Parathyroid adenoma (tissue), 2 donors: ENCODE data around the gene KRTAP6-2.

Source experiments
- H2AFZ ChIP-seq: fragments of 300-600 bp; sonication (generic); one replicate; pipeline ENCODE4 v1.7.0; 2017; ENCODE audit warnings: antibody characterized with exemption, mild to moderate bottlenecking
- H3K27ac ChIP-seq: fragments of 300-600 bp; sonication (generic); one replicate; pipeline ENCODE4 v1.7.0; 2017
- H3K27me3 ChIP-seq: fragments of 300-600 bp; sonication (generic); one replicate; pipeline ENCODE4 v1.7.0; 2017; ENCODE audit warnings: low read length; ENCODE audit not compliant: control insufficient read depth, insufficient read depth
- H3K36me3 ChIP-seq: fragments of 300-600 bp; sonication (generic); one replicate; pipeline ENCODE4 v1.7.0; 2017; ENCODE audit warnings: low read length; ENCODE audit not compliant: control insufficient read depth, insufficient read depth
- H3K4me1 ChIP-seq: fragments of 300-600 bp; sonication (generic); one replicate; pipeline ENCODE4 v1.7.0; 2017; ENCODE audit warnings: control low read depth
- H3K4me2 ChIP-seq: fragments of 300-600 bp; sonication (generic); one replicate; pipeline ENCODE4 v1.7.0; 2017; ENCODE audit warnings: low read length
- H3K4me3 ChIP-seq: fragments of 300-600 bp; sonication (generic); one replicate; pipeline ENCODE4 v1.7.0; 2017; ENCODE audit warnings: low read depth, low read length
- H3K79me2 ChIP-seq: fragments of 300-600 bp; sonication (generic); one replicate; pipeline ENCODE4 v1.7.0; 2017; ENCODE audit warnings: control low read depth
- H3K9ac ChIP-seq: fragments of 300-600 bp; sonication (generic); one replicate; pipeline ENCODE4 v1.7.0; 2017; ENCODE audit warnings: mild to moderate bottlenecking
- H3K9me3 ChIP-seq: fragments of 300-600 bp; sonication (generic); one replicate; pipeline ENCODE4 v1.7.0; 2017; ENCODE audit warnings: low read length; ENCODE audit not compliant: control insufficient read depth
- TF ChIP-seq, protein P1 (sequence below): fragments of 300-600 bp; sonication (generic); IDR thresholded peaks from one replicate; pipeline ENCODE4 v1.7.0; 2017; ENCODE audit warnings: antibody characterized with exemption, mild to moderate bottlenecking
- donor health status: primary hyperparathyroidism.

Gene KRTAP6-2, protein sequence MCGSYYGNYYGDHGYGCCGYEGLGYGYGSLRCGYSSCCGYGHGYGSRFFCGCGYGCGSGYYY

DNA sequence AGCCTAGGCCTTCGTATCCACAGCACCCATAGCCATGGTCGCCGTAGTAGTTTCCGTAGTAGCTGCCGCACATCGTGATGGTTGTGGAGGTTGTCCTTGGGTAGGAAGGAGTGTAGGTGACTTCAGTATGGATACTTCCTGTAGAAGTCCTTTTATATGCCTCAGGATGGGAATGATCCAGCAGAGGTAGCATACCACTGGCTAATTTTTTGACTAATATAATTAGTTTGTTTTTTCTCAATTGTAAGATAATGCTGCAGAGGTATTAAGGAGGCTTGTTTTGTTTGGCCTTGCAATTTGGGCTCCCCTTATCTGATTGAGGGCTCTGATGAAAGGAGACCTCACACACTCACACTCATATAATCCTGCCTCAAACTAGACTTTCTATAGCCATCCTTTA, at the start of gene KRTAP6-2:
KRTAP6-2 (minus strand) TSS at position 101 of the 400 bp plus-strand sequence; CDS start at position 73, 28 bp downstream.
- TF ChIP-seq, protein P1, sequence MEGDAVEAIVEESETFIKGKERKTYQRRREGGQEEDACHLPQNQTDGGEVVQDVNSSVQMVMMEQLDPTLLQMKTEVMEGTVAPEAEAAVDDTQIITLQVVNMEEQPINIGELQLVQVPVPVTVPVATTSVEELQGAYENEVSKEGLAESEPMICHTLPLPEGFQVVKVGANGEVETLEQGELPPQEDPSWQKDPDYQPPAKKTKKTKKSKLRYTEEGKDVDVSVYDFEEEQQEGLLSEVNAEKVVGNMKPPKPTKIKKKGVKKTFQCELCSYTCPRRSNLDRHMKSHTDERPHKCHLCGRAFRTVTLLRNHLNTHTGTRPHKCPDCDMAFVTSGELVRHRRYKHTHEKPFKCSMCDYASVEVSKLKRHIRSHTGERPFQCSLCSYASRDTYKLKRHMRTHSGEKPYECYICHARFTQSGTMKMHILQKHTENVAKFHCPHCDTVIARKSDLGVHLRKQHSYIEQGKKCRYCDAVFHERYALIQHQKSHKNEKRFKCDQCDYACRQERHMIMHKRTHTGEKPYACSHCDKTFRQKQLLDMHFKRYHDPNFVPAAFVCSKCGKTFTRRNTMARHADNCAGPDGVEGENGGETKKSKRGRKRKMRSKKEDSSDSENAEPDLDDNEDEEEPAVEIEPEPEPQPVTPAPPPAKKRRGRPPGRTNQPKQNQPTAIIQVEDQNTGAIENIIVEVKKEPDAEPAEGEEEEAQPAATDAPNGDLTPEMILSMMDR, result no peak
- Histone ChIP-seq H3K4me1 (no peaks in the 10 kb centered on the region), H3K27ac (no peak within 1 kb of the TSS), H3K79me2 (no peaks in the 10 kb centered on the region), H3K27me3 (no peaks in the 10 kb centered on the region), H3K36me3 (no peaks in the 10 kb centered on the region), H3K4me3 (no peak within 1 kb of the TSS), H3K9ac (no peak within 1 kb of the TSS), H3K9me3 (no peaks in the 10 kb centered on the region), H2AFZ (no peak within 1 kb of the TSS), H3K4me2 (no peak within 1 kb of the TSS)

DNA sequence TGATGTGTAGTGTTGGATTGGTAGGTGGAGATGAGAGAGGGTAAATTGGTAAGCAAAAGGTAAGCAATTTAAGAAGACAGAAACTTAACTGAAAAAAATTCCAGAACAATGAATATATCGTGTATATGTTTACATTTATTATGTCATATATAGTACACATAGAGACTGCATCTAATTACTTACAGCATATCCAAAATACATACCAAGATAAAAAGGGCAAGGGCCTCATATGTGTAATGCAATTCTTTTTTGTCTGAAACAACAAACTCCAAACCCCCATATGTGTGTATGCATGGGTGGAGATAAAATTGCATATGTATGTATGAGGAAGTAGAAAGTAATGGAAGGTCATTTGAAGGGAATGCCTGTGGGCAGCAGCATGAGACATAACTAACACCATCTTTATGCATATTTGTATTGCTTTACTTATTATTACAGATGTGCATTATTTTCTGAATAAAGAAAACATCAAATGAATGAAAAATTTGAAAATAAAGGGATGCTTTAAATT, 48.3 kb upstream of the KRTAP6-2 start:
- Histone ChIP-seq H3K4me1 (no peaks in the 10 kb centered on the region), H3K9me3 (no peaks in the 10 kb centered on the region), H3K4me2 (no peak overlapping the region), H3K9ac (no peak overlapping the region), H3K27ac (no peak overlapping the region), H2AFZ (no peak overlapping the region), H3K79me2 (no peaks in the 10 kb centered on the region), H3K4me3 (no peak overlapping the region), H3K36me3 (no peaks in the 10 kb centered on the region), H3K27me3 (no peaks in the 10 kb centered on the region)
- TF ChIP-seq, protein P1, result no peak

DNA sequence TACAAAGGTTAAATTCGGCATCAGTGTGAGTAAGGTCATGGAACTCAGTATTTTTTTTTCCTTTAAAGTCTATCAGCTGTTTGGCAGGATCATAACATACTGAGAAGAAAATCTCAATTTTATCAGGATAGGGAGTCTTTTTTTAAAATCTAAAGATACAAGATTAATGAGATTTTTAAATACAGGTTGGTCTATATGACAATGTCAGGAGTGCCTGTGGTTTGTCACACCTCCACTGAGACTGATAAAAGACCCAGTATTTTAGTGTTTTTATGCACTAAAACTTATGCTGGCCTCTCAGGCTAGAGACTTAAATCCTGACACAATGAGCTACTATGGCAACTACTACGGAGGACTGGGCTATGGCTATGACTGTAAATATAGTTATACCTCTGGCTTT, 43.9 kb upstream of the KRTAP6-2 start, which contains the start of gene KRTAP20-3:
KRTAP20-3 (plus strand) TSS at position 301 of the 400 bp plus-strand sequence.
- Histone ChIP-seq H2AFZ (no peak within 1 kb of the TSS), H3K4me1 (no peaks in the 10 kb centered on the region), H3K79me2 (no peaks in the 10 kb centered on the region), H3K9me3 (no peaks in the 10 kb centered on the region), H3K27ac (no peak within 1 kb of the TSS), H3K27me3 (no peaks in the 10 kb centered on the region), H3K4me2 (no peak within 1 kb of the TSS), H3K9ac (no peak within 1 kb of the TSS), H3K4me3 (no peak within 1 kb of the TSS), H3K36me3 (no peaks in the 10 kb centered on the region)
- TF ChIP-seq, protein P1, result no peak

DNA sequence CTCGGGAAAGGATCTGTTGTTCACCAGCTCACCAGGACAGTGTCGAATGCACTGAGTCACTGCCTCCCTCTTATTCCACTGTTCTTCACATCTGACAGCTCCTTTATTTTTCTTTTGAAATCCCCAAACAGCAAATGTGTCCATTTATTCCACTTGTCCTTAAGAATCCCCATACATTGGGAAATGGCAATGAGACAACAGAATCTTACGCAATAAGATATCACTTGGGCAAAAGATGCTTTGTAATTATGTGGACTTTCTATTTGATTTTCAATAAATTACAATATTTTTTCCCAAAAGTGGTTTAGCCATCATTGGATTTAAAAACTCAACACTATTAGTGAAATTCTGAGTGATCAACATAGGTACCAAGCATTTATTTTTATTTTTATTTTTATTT, 40.0 kb upstream of the KRTAP6-2 start:
- no peaks in the 10 kb centered on the region for H3K4me1 ChIP-seq
- no peak overlapping the region for H2AFZ ChIP-seq
- no peak overlapping the region for H3K4me2 ChIP-seq
- H3K36me3 ChIP-seq, result no peaks in the 10 kb centered on the region
- TF ChIP-seq, protein P1, result no peak
- H3K79me2 ChIP-seq, result no peaks in the 10 kb centered on the region
- H3K27me3 ChIP-seq, result no peaks in the 10 kb centered on the region
- H3K27ac ChIP-seq, result no peak overlapping the region
- H3K4me3 ChIP-seq, result no peak overlapping the region
- H3K9me3 ChIP-seq, result no peaks in the 10 kb centered on the region
- no peak overlapping the region for H3K9ac ChIP-seq

DNA sequence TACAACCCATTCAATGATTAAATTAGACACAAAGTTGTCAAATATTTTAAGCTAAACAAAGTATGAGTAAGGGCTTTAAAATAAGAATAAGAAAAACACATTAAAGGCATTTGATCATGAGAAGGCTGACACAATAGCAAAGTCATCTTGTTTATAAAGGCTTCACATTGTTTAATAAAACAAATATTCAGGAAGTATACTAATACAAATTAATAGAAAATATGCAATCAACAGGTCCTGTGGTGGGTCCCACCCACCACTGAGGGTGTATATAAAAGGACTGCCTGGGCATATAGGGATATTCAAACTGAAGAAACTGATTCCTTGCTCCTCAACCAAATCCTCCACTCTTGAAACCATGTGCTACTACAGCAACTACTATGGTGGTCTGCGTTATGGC, 36.2 kb upstream of the KRTAP6-2 start, which contains the start of gene KRTAP20-2:
KRTAP20-2 (plus strand) TSS at position 301 of the 400 bp plus-strand sequence; CDS start at position 359, 58 bp downstream.
- no peak within 1 kb of the TSS for H2AFZ ChIP-seq
- TF ChIP-seq, protein P1, result no peak
- H3K36me3 ChIP-seq, result no peaks in the 10 kb centered on the region
- no peak within 1 kb of the TSS for H3K4me2 ChIP-seq
- no peak within 1 kb of the TSS for H3K27ac ChIP-seq
- no peak within 1 kb of the TSS for H3K4me3 ChIP-seq
- H3K9ac ChIP-seq, result no peak within 1 kb of the TSS
- no peaks in the 10 kb centered on the region for H3K27me3 ChIP-seq
- H3K4me1 ChIP-seq, result no peaks in the 10 kb centered on the region
- H3K9me3 ChIP-seq, result no peaks in the 10 kb centered on the region
- H3K79me2 ChIP-seq, result no peaks in the 10 kb centered on the region
